ENCODE data around the gene DMWD. TPM values are rescaled to one million over a fixed set of nuclear protein-coding genes. Genes with fewer than 3 reads are reported as not detected.

DMWD gene
- total and polyA plus RNA-seq, 2 of the 4 experiments (the other 2 are of a cell fraction): 9.7 to 28.5 TPM

- H3K27ac ChIP-seq (ENCODE audit: insufficient read depth, low read length): no peak overlapping the region
- dilution Hi-C loops (cut with HindIII; ENCODE audit: low sequenced_read_pairs, unreplicated experiment): no loop called here
- H3K14ac ChIP-seq (replicated peaks; ENCODE audit: low read depth, low read length): no peak overlapping the region
- DNase-seq (no peak), ATAC-seq (ENCODE audit: low read depth) (no peak)
- POLR2A ChIA-PET (ENCODE audit: unreplicated experiment): interaction anchor here (0.6 kb wide), 1 partner anchor 50 kb away, joined by 17 read pairs; no protein-coding TSS in a partner anchor
- no peaks in the 10 kb centered on the region for H3K27me3 ChIP-seq (ENCODE audit: control insufficient read depth, insufficient read depth, low read length)
- H2AK9ac ChIP-seq (replicated peaks; ENCODE audit: low read depth, low read length, poor library complexity): peak overlapping the region; percentile 28
- no peak overlapping the region for H3K23ac ChIP-seq (ENCODE audit: low read depth, low read length)
- H2BK5ac ChIP-seq (ENCODE audit: low read depth, low read length, poor library complexity, severe bottlenecking): no peak overlapping the region
- H3K18ac ChIP-seq (ENCODE audit: low read depth, low read length): no peak overlapping the region
- 83% methylated on average over 8 of the region's 22 CpGs; no CpG with 5 or more reads in 1 of the 2 experiments for WGBS, 2 experiments (ENCODE audit: extremely low coverage in 2 of 2, insufficient read length in 1 of 2)
- TF ChIP-seq BHLHE40 (IDR thresholded peaks at IDR 0.05; ENCODE audit: low read depth, low read length) (no peak), USF2 (IDR thresholded peaks at IDR 0.05; ENCODE audit: low read depth, low read length) (no peak)
- TF ChIP-seq, protein P1, sequence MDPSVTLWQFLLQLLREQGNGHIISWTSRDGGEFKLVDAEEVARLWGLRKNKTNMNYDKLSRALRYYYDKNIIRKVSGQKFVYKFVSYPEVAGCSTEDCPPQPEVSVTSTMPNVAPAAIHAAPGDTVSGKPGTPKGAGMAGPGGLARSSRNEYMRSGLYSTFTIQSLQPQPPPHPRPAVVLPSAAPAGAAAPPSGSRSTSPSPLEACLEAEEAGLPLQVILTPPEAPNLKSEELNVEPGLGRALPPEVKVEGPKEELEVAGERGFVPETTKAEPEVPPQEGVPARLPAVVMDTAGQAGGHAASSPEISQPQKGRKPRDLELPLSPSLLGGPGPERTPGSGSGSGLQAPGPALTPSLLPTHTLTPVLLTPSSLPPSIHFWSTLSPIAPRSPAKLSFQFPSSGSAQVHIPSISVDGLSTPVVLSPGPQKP (IDR thresholded peaks at IDR 0.05; ENCODE audit: borderline replicate concordance, low read depth, low read length): no peak
- H3K9me3 ChIP-seq (ENCODE audit: control insufficient read depth, insufficient read depth, low read length): no peaks in the 10 kb centered on the region
- H3K9ac ChIP-seq (ENCODE audit: low read depth, low read length): no peak overlapping the region
- CTCF ChIA-PET: interaction anchor here (0.8 kb wide), 1 partner anchor 9 kb away, joined by 3 read pairs; no protein-coding TSS in a partner anchor
- in situ Hi-C loops (cut with MboI; ENCODE audit: low sequenced_read_pairs): no loop called here
- no peak overlapping the region for H4K91ac ChIP-seq (ENCODE audit: insufficient read depth, low read depth, low read length)
- no peak overlapping the region for H2BK120ac ChIP-seq (ENCODE audit: low read depth, low read length)
- H4K8ac ChIP-seq (ENCODE audit: low read depth in 2 of 2, low read length in 2 of 2): no peak overlapping the region
- H3K36me3 ChIP-seq (ENCODE audit: control insufficient read depth, insufficient read depth, low read length): peaks cover 85% of the 10 kb centered on the region
- H4K20me1 ChIP-seq (ENCODE audit: insufficient read depth, low read length): peaks cover 3% of the 10 kb centered on the region; the same call in 1 of the 2 replicates
- intact Hi-C loops (cut with micrococcal nuclease): no loop called here
- no peak overlapping the region for H3K4me2 ChIP-seq (ENCODE audit: low read depth, low read length)
- H2BK20ac ChIP-seq (ENCODE audit: low read depth, low read length): no peak overlapping the region
- H2AFZ ChIP-seq (replicated peaks; ENCODE audit: low read length, poor library complexity): peak overlapping the region; percentile 32
- H3K4ac ChIP-seq (ENCODE audit: low read depth, low read length): no peak overlapping the region
- no peak overlapping the region for H2BK15ac ChIP-seq (ENCODE audit: low read depth, low read length)
- H3K4me3 ChIP-seq (ENCODE audit: insufficient read depth, low read depth, low read length): no peak overlapping the region
- BruUV-seq (replicated peaks): no TSS peak
- no peaks in the 10 kb centered on the region for H3K4me1 ChIP-seq (ENCODE audit: control insufficient read depth, insufficient read depth, low read length)
- no peaks in the 10 kb centered on the region; a peak in 1 of 4 replicates for H3K79me1 ChIP-seq (ENCODE audit: low read depth in 1 of 2, low read length in 2 of 2)
- no peaks in the 10 kb centered on the region for H3K9me1 ChIP-seq (ENCODE audit: insufficient read depth, low read length)
- H3K56ac ChIP-seq (ENCODE audit: extremely low read depth, insufficient read depth, low read length): no peak overlapping the region
- H2AK5ac ChIP-seq (ENCODE audit: low read depth, low read length): no peak overlapping the region
- H4K5ac ChIP-seq (ENCODE audit: low read depth, low read length): no peak overlapping the region
Observed at GRCh38 chr19:45825917-45826893, 33.6 kb upstream of the DMWD start.
